ENCODE results near the gene CREB3L2.

Gene CREB3L2

DNA sequence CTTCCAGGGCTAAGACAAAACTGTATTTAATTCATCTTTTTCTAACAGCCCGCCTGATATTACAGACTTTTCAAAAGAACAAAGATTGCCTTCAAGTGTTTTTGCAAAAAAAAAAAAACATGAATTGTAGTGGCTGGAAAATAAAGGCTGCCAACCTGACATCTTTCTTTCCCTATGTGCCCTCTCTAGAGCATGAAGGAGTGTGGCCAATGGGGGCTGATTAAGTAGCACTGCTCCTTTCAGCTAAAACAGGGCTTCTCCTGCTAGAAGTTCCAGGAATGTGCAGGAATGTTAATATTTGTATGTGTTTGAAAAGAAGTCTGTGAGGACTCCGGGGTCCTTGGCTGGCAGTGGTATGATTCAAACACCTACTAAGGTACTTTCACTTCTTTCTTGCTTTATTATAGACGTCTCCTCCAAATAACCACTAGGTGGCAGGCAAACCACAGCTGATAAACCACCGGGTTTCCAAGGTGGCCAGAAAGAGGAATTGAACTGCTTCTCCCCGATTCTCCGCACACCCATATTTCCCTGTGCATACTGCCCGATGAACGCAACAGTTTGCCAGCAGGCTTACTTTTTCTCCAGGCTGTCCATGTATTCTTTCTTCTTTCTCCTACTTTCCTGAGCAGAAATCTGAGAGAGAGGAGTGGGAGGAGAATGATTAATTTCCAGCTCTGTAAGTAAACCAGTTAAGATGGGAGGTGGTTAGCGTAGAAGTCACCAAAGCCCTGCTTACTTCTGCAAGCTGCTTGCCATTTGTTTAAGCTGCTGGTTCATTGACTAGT lies 98.3 kb downstream of the CREB3L2 start:
- in situ Hi-C loops (cut with HindIII; ENCODE audit: low sequenced_read_pairs) = no loop called here

DNA sequence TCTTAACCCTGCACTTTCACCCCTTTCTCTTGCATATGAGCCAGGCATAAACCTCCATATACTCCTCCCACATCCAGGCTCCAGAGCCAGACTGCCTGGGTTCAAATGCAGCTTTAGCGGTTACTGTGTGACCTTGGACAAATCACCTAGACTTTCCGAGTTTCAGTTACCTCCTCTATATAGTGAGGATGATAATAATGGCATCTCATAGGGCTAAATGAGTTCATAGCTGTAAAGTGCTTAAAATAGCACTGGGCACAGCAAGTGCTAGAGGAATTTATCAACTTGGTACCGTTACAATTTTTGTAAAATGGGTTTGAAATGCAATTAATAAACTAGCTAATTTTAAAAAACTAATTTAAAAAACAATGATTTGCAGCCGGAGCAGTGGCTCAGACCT lies 101.7 kb downstream of the CREB3L2 start:
- TF ChIP-seq, protein P1, sequence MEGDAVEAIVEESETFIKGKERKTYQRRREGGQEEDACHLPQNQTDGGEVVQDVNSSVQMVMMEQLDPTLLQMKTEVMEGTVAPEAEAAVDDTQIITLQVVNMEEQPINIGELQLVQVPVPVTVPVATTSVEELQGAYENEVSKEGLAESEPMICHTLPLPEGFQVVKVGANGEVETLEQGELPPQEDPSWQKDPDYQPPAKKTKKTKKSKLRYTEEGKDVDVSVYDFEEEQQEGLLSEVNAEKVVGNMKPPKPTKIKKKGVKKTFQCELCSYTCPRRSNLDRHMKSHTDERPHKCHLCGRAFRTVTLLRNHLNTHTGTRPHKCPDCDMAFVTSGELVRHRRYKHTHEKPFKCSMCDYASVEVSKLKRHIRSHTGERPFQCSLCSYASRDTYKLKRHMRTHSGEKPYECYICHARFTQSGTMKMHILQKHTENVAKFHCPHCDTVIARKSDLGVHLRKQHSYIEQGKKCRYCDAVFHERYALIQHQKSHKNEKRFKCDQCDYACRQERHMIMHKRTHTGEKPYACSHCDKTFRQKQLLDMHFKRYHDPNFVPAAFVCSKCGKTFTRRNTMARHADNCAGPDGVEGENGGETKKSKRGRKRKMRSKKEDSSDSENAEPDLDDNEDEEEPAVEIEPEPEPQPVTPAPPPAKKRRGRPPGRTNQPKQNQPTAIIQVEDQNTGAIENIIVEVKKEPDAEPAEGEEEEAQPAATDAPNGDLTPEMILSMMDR (IDR thresholded peaks at IDR 0.05; ENCODE audit: low read depth, low read length, missing control alignments) = no peak
- no peak for DNase-seq (ENCODE audit: low read depth)

More for the DNA sequence above, 98.3 kb downstream of the CREB3L2 start:
- H3K4me3 ChIP-seq (ENCODE audit: low read depth, low read length) = no peak overlapping the region
- TF ChIP-seq, protein P1 (IDR thresholded peaks at IDR 0.05; ENCODE audit: low read depth, low read length, missing control alignments) = peak; percentile 67
- DNase-seq (ENCODE audit: low read depth) = peak; percentile 62

DNA sequence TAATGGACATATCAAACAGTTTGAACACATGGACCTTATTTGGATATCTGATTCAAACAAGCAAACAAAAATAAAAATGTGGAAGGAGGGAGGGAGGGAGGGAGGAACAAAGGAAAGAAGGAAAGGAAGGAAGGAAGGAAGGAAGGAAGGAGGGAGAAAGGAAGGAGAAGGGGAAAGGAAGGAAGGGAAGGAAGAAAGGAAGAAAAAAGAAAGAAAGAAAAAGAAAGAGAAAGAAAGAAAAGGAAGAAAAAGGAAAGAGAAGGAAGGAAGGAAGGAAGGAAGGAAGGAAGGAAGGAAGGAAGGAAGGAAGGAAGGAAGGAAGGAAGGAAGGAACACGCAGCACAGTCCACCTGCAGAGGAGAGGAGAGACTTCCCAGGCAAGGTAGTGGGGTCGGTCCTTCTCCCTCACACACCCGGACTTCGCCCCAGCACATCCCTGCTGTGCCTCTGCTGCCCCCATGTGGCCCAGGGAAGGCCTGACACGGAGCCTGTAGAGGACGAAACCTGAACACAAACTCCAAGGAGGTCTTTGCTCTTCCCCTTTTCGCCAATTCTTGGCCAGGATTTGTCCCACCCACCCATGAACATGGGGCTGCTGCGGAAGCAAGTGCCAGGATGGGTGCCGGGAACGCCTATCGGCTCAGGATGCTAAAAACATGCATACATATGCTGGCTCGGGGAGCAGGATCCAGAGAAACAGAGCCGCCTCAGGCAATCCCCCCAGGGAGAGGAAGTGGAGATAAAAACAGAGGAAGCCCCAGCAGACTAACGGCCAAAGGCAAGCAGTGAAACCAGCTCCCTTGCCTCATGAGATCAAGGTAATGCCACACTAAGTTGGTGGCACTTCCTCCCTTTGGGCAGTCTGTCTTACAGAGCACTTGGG lies 102.8 kb downstream of the CREB3L2 start:
- peak; percentile 45 for DNase-seq (ENCODE audit: low read depth)
- in situ Hi-C loops (cut with HindIII; ENCODE audit: low sequenced_read_pairs) = no loop called here
- no peak overlapping the region for H3K4me3 ChIP-seq (ENCODE audit: low read depth, low read length)
- TF ChIP-seq, protein P1 (IDR thresholded peaks at IDR 0.05; ENCODE audit: low read depth, low read length, missing control alignments) = peak; percentile 98

More for the DNA sequence above, 101.7 kb downstream of the CREB3L2 start:
- in situ Hi-C loops (cut with HindIII; ENCODE audit: low sequenced_read_pairs) = no loop called here
- H3K4me3 ChIP-seq (ENCODE audit: low read depth, low read length) = no peak overlapping the region

DNA sequence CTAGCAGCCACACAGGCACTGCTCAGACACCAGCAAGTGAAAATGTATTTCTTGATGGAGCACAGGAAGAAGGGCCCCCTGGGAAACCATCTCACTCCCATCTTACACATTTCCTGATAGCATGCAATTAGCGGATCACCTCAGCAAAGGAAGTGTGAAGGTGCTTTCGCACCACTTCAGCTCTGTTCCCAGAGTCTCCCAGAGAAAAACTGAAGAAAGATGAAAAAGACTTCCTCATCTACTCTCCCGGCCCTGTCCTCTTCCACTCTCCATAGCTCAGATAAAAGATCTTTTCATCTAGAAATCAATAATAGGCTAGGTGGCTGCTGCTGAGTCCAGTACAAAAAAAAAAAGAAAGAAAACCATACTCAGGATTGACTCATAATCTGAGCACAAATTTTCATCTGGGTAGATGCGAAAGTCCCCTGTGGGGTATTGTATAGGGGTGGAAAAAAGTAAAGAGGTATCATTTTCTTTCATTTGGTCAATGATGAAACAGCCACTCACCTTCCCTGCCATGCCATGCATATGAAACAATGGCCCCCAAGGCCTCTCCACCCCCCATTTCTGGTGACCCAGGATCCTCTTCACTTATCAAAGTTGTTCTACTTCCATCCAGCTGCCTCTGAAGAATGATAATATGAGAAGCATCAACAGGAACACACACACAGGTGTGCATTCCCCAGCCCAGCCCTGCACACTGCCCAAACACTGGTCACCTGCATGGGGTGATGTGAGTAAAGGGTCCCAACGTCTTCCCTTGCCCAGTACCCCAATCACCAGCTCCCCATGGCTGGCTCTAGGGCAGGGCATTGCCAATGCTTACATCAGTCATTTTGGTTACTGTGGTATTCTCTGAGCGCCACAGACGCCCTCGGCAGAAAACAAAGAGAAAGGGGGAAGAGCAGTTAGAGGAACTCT lies 106.3 kb downstream of the CREB3L2 start:
- in situ Hi-C loops (cut with HindIII; ENCODE audit: low sequenced_read_pairs) = no loop called here
- TF ChIP-seq, protein P1 (IDR thresholded peaks at IDR 0.05; ENCODE audit: low read depth, low read length, missing control alignments) = no peak
- no peak for DNase-seq (ENCODE audit: low read depth)
- H3K4me3 ChIP-seq (ENCODE audit: low read depth, low read length) = no peak overlapping the region

DNA sequence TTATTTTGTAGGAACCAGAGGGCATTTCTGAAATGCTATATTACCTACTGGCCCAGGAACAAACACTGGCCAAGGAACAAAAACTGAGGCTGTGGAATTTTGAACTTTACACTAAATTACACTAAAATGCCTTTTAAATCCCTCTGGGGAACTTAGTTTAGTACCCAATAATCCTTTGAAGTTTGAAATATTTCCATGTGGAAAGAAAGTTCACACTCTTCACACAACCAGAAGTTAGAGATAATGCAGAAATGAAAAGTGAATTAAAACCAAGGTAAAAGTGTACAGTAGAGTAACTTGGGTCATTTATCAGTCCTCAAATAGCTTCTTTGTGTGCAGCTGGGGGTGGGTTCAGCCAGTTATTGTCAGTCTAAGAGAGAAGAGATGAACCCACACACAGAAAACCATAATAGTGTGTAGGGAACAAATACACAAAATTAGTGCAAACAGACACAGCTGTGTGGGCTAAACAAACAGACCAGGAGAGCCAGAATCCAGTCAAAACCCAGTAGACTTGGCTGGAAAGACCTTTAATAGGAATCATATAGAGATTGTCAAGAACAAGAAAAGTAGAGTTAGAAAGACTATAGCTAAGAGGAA lies 108.6 kb downstream of the CREB3L2 start:
- no peak for DNase-seq (ENCODE audit: low read depth)
- in situ Hi-C loops (cut with HindIII; ENCODE audit: low sequenced_read_pairs) = no loop called here
- TF ChIP-seq, protein P1 (IDR thresholded peaks at IDR 0.05; ENCODE audit: low read depth, low read length, missing control alignments) = no peak
- no peak overlapping the region for H3K4me3 ChIP-seq (ENCODE audit: low read depth, low read length)
